ENCODE results near the gene KIFAP3. TPM values are rescaled to one million over a fixed set of nuclear protein-coding genes. Genes with fewer than 3 reads are reported as not detected.
"Not testable (repeated sequence)": the region's sequence is repeated elsewhere in the genome, so short reads cannot be mapped to it uniquely, and the experiment has no call there.

The KIFAP3 gene
- total RNA-seq, 2 experiments from 2014 or later = 21.6 to 24.1 TPM

DNA sequence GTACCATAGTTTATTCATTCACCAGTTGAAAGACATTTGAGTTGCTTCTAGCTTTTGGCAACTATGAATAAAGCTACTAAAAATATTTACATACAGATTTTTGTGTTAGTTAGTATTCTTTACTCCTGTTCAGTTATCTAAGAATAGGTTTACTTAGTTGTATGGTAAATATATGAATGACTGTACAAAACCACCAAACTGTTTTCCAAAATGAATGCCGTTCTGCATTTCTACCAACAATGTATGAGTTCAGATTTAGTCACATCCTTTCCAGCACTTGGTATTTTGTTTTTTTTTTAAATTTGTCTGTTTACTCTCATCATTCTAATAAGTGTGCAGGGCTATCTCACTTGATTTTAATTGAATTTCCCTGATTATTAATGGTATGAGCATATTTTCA lies 3.4 kb upstream of the KIFAP3 start:
- Mint-ChIP-seq H3K4me3 (no peak overlapping the region), H3K9me3 (peaks cover 14% of the 10 kb centered on the region), H3K4me1 (peaks cover 24% of the 10 kb centered on the region), H3K27ac (no peak overlapping the region), H3K36me3 (ENCODE audit: low read depth) (peaks cover 7% of the 10 kb centered on the region), H3K27me3 (peaks cover 3% of the 10 kb centered on the region)
- CTCF ChIA-PET = interaction anchor here (1.2 kb wide), 1 partner anchor 35 kb away, joined by 3 read pairs; no protein-coding TSS in a partner anchor
- POLR2A ChIA-PET = no interaction called here
- no peak for DNase-seq

DNA sequence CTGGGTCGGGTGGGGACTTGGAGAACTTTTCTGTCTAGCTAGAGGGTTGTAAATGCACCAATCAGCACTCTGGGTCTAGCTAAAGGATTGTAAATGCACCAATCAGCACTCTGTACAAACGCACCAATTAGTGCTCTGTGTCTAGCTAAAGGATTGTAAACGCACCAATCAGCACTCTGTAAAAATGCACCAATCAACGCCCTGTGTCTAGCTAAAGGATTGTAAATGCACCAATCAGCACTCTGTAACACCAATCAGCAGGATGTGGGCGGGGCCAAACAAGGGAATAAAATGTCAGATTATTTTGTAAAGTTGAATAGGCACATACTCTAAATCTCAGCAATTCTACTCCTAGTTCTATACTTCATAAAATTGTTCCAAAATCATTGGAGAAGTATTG lies 2.5 kb upstream of the KIFAP3 start:
- H3K27ac Mint-ChIP-seq, DNase-seq, H3K27me3 Mint-ChIP-seq, POLR2A ChIA-PET, H3K4me3 Mint-ChIP-seq: not testable (repeated sequence)
- CTCF ChIA-PET = interaction anchor here (1.0 to 1.3 kb wide), 3 partner anchors 10 to 1237 kb away, joined by 3 to 6 read pairs (median 3); partner anchors contain the start of gene FMO4
- H3K4me1 Mint-ChIP-seq = peaks cover 31% of the 10 kb centered on the region
- H3K9me3 Mint-ChIP-seq = peaks cover 14% of the 10 kb centered on the region
- peaks cover 11% of the 10 kb centered on the region for H3K36me3 Mint-ChIP-seq (ENCODE audit: low read depth)

DNA sequence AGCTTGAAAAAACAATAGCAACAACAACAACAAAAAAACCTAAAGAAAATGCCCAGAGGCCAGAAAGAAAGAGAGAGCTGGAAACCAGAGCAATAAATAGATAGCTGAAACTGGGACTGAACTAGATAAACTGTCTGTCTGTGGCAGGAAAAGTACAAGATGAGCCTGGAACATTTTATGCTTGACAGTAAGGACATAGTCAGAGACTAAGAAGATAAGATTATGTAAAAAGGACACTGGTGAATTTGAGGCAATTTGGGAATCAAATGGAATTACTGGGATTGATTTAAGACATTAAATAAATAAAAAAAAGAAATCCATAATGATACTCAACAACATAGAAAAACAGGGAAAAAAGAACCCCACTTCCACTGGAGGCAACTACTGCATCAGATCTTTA lies 1.7 kb upstream of the KIFAP3 start:
- Mint-ChIP-seq H3K27ac (no peak overlapping the region), H3K4me1 (peaks cover 36% of the 10 kb centered on the region), H3K4me3 (no peak overlapping the region), H3K36me3 (ENCODE audit: low read depth) (peaks cover 15% of the 10 kb centered on the region), H3K9me3 (peaks cover 16% of the 10 kb centered on the region), H3K27me3 (no peaks in the 10 kb centered on the region)
- ChIA-PET POLR2A (interaction anchor here (0.6 kb wide), 1 partner anchor 357 kb away, joined by 3 read pairs; no protein-coding TSS in a partner anchor), CTCF (interaction anchor here (1.0 to 1.3 kb wide), 2 partner anchors 9 to 1237 kb away, joined by 3 to 6 read pairs; partner anchors contain the start of gene FMO4)
- no peak for DNase-seq

DNA sequence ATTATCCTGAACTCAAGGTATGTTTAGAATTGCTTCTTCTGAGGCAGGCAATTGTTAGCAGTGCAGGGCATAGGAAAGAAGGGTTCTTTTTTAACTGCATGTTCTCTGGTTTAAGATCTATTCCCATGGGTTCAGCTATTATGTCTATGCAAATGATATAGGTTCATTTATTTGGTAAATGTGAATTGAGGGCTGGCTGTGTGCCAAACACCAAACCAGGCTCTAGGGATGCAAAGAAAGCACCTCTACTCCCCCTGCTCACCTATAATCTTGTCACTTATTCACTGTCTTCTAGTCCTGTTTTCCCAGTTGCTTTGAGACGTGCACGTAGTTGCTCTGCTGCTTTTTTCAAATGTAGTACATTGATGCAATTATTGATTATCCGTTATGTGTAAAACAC lies 691 bp upstream of the KIFAP3 start:
- H3K36me3 Mint-ChIP-seq (ENCODE audit: low read depth) = peaks cover 24% of the 10 kb centered on the region
- peaks cover 18% of the 10 kb centered on the region for H3K9me3 Mint-ChIP-seq
- peaks cover 45% of the 10 kb centered on the region for H3K4me1 Mint-ChIP-seq
- H3K27ac Mint-ChIP-seq = peak overlapping the region; percentile 96
- peak; percentile 11 for DNase-seq
- peak overlapping the region; percentile 95 for H3K4me3 Mint-ChIP-seq
- CTCF ChIA-PET = interaction anchor here (0.7 kb wide), 1 partner anchor 30 kb away, joined by 3 read pairs; no protein-coding TSS in a partner anchor
- H3K27me3 Mint-ChIP-seq = no peaks in the 10 kb centered on the region
- POLR2A ChIA-PET = no interaction called here

DNA sequence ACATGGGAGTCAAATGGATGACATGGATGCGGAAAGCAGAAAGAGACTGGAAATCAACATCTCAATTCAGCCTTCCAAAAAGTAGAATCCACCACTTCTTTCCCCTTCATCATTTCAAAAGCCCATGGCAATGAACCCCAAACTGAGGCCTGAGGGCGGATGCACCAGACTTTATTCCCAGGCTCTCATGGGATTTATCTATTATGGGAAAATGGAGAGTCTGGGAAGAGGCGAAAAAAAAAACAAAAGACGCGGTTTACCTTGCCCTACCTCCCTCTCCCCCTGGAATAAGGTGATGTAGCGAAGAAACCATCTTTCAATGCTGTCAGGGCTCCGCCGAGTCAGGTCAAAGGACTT lies 624 bp downstream of the KIFAP3 start:
- no peaks in the 10 kb centered on the region for H3K27me3 Mint-ChIP-seq
- ChIA-PET CTCF (no interaction called here), POLR2A (no interaction called here)
- H3K4me3 Mint-ChIP-seq = peak overlapping the region; percentile 95
- no peak for DNase-seq
- peaks cover 18% of the 10 kb centered on the region for H3K9me3 Mint-ChIP-seq
- peak overlapping the region; percentile 96 for H3K27ac Mint-ChIP-seq
- H3K36me3 Mint-ChIP-seq (ENCODE audit: low read depth) = peaks cover 32% of the 10 kb centered on the region
- H3K4me1 Mint-ChIP-seq = peaks cover 58% of the 10 kb centered on the region

DNA sequence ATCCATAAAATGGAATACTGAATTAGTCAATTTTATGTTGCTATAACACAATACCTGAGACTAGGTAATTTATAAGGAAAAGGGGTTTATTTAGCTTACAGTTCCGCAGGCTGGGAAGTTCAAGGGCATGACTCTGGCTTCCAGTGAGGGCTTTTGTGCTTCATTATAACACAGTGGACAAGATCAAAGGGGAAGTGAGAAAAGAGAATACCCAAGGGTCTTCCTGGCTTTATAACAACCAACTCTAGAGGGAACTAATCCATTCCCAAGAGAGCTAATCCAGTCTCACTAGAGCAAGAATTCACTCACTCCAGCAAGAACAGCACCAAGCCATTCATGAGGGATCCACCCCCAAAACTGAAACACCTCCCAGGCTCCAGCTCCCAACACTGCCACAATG lies 3.1 kb downstream of the KIFAP3 start:
- H3K4me1 Mint-ChIP-seq = peaks cover 80% of the 10 kb centered on the region
- DNase-seq = no peak
- H3K9me3 Mint-ChIP-seq = peaks cover 7% of the 10 kb centered on the region
- ChIA-PET CTCF (no interaction called here), POLR2A (no interaction called here)
- H3K4me3 Mint-ChIP-seq = no peak overlapping the region
- H3K36me3 Mint-ChIP-seq (ENCODE audit: low read depth) = peaks cover 35% of the 10 kb centered on the region
- no peak overlapping the region for H3K27ac Mint-ChIP-seq
- H3K27me3 Mint-ChIP-seq = no peaks in the 10 kb centered on the region

DNA sequence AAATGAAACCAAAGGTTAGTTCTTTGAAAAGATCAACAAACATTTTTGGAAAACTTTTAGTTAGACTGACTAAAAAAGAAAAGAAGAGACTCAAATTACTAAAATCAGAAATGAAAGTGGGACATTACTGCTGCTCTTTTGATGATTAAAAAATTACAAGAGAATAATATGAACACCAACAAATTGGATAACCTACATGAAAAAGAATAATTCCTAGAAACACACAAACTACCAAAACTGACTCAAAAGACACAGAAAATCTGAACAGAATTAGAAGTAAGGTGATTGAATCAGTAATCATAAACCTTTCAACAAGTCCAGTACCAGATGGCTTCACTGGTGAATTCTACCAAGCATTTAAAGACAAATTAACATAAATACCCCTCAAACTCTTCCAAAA lies 5.6 kb downstream of the KIFAP3 start:
- peaks cover 4% of the 10 kb centered on the region for H3K9me3 Mint-ChIP-seq
- H3K27me3 Mint-ChIP-seq = no peaks in the 10 kb centered on the region
- POLR2A ChIA-PET = no interaction called here

DNA sequence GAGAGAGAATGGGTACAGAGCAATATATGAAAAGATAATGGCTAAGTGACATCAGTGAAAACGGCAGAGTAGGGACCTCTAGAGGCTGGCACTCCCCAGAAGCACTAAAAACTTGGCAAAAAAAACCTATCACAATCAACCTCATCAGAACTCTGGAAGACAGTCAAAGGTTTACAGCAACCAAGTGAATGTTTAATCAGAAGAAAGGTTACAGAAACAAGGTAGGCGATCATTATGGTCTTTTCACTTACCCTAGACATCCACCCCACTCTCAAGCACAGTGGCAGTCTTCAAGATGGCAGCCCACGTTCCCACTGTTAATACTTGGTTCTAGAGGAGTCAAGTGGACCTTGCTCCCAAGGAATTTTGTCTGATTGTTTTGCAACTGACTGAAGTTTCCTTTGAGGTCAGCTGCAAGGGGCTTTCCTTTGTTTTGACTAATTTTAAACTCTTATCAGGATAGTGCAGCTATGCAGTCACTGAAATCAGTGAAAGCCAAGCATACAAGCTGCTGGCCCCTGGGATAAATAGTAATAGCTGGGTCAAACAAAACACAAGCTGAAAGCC lies 7.2 kb downstream of the KIFAP3 start:
- DNase-seq = no peak
- ChIA-PET POLR2A (no interaction called here), CTCF (interaction anchor here (2.2 kb wide), 1 partner anchor 9 kb away, joined by 6 read pairs; no protein-coding TSS in a partner anchor)
- H3K9me3 Mint-ChIP-seq = peaks cover 7% of the 10 kb centered on the region
- H3K36me3 Mint-ChIP-seq (ENCODE audit: low read depth) = peaks cover 31% of the 10 kb centered on the region
- peak overlapping the region; percentile 85 for H3K27ac Mint-ChIP-seq
- no peaks in the 10 kb centered on the region for H3K27me3 Mint-ChIP-seq
- H3K4me1 Mint-ChIP-seq = peaks cover 59% of the 10 kb centered on the region
- H3K4me3 Mint-ChIP-seq = peak overlapping the region; percentile 70

More for the DNA sequence above, 5.6 kb downstream of the KIFAP3 start:
- DNase-seq = no peak
- Mint-ChIP-seq H3K4me1 (peaks cover 66% of the 10 kb centered on the region), H3K36me3 (ENCODE audit: low read depth) (peaks cover 34% of the 10 kb centered on the region), H3K27ac (peak overlapping the region; percentile 85), H3K4me3 (peak overlapping the region; percentile 70)
- CTCF ChIA-PET = no interaction called here

DNA sequence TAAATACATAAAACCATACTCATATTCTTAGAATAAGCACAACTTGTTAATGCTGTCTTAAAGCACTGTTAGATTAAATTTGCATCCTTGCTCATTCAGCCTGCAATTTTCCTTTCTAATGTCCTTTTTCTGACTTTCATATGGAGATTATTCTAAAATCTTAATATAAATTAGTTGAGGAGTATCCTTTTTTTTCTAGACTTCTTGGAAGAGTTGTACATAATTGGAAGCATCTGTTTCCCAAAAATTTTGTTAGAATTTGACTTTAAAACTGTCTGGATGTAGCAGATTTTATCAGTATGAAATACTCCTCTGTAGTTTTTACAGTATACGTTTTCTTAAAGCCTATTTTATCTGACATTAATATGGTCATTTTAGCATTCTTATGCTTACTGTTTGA lies 9.7 kb downstream of the KIFAP3 start:
- ChIA-PET CTCF (no interaction called here), POLR2A (no interaction called here)
- Mint-ChIP-seq H3K27ac (no peak overlapping the region), H3K4me1 (peaks cover 38% of the 10 kb centered on the region), H3K27me3 (no peaks in the 10 kb centered on the region), H3K4me3 (no peak overlapping the region), H3K9me3 (peaks cover 8% of the 10 kb centered on the region), H3K36me3 (ENCODE audit: low read depth) (peaks cover 20% of the 10 kb centered on the region)
- DNase-seq = no peak

DNA sequence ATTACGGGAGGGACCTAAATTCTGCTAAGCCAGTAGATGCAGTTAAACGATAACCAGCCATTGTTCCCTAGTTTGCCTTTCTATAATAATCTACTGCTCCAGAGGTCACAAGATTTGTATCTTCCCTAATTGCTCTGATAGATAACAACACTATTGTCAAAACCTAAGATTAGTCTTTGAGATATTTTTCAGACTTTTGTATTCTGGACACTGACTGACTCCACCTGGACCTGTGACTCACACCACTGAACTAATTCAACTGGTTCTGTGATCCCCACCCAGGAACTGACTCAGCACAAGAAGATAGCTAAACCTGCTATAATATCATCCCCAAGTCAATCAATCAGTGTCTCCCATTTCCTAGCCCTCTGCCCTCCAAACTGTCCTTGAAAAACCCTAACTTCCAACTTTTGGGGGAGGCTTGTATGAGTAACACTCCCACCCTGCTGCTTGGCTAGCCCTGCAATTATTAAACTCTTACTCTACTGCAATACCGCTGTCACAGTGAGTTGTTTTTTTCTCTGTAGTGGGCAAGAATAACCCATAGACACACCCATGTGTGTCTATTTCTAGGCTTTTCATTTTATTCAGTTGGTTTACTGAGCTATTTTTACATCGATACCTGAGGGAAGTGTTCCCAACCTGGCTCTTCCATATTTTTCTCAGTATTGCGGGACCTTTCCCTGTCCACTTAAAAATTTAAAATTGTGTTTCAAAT lies 11.2 kb downstream of the KIFAP3 start:
- no peak for DNase-seq
- POLR2A ChIA-PET = no interaction called here
- CTCF ChIA-PET = no interaction called here
- Mint-ChIP-seq H3K9me3 (peaks cover 8% of the 10 kb centered on the region), H3K4me3 (no peak overlapping the region), H3K27ac (no peak overlapping the region), H3K4me1 (peaks cover 22% of the 10 kb centered on the region), H3K36me3 (ENCODE audit: low read depth) (peaks cover 19% of the 10 kb centered on the region), H3K27me3 (no peaks in the 10 kb centered on the region)

DNA sequence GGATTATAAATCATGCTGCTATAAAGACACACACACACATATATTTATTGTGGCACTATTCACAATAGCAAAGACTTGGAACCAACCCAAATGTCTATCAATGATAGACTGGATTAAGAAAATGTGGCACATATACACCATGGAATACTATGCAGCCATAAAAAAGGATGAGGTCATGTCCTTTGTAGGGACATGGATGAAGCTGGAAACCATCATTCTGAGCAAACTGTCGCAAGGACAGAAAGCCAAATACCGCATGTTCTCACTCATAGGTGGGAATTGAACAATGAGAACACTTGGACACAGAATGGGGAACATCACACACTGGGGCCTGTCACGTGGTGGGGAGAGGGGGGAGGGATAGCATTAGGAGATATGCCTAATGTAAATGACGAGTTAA lies 12.8 kb downstream of the KIFAP3 start:
- POLR2A ChIA-PET, H3K4me1 Mint-ChIP-seq, H3K9me3 Mint-ChIP-seq, H3K4me3 Mint-ChIP-seq, CTCF ChIA-PET, H3K27me3 Mint-ChIP-seq, H3K27ac Mint-ChIP-seq, DNase-seq: not testable (repeated sequence)
- H3K36me3 Mint-ChIP-seq (ENCODE audit: low read depth) = peaks cover 17% of the 10 kb centered on the region

DNA sequence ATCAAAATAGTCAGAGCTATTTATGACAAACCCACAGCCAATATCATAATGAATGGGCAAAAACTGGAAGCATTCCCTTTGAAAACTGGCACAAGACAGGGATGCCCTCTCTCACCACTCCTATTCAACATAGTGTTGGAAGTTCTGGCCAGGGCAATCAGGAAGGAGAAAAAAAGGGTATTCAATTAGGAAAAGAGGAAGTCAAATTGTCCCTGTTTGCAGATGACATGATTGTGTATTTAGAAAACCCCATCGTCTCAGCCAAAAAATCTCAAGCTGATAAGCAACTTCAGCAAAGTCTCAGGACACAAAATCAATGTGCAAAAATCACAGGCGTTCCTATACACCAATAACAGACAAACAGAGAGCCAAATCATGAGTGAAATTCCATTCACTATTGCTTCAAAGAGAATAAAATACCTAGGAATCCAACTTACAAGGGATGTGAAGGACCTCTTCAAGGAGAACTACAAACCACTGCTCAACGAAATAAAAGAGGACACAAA lies 14.4 kb downstream of the KIFAP3 start:
- H3K4me1 Mint-ChIP-seq, POLR2A ChIA-PET, H3K9me3 Mint-ChIP-seq, CTCF ChIA-PET, H3K27me3 Mint-ChIP-seq, H3K4me3 Mint-ChIP-seq, DNase-seq: not testable (repeated sequence)
- Mint-ChIP-seq H3K27ac (peak overlapping the region; percentile 38), H3K36me3 (ENCODE audit: low read depth) (peaks cover 17% of the 10 kb centered on the region)

DNA sequence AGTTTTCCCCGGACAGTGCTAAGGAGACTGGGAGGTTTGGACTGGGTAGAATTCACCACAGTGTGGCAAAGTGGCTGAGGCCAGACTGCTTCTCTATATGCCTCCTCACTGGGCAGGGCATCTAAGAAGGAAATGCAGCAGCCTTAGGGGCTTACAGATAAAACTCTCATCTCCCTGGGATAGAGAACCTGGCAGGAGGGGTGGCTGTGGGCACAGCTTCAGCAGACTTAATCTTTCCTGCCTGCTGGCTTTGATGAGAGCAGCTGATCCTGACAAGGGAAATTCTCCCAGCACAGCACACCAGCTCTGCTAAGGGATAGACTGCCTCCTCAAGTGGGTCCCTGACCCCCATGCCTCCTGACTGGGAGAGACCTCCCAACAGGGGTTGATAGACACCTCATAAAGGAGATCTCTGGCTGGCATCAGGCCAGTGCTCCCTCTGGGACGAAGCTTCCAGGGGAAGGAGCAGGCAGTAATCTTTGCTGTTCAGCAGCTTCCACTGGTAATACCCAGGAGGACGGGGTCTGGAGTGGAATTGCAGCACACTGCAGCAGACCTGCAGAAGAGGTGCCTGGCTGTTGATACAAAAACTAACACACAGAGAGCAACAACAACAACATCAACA lies 25.2 kb downstream of the KIFAP3 start:
- Mint-ChIP-seq H3K27ac (no peak overlapping the region), H3K9me3 (peaks cover 2% of the 10 kb centered on the region), H3K36me3 (ENCODE audit: low read depth) (peaks cover 57% of the 10 kb centered on the region), H3K4me3 (no peak overlapping the region), H3K27me3 (no peaks in the 10 kb centered on the region), H3K4me1 (peaks cover 2% of the 10 kb centered on the region)
- DNase-seq = no peak
- POLR2A ChIA-PET = no interaction called here
- CTCF ChIA-PET = no interaction called here
